HG03175 (cell line): ENCODE measurements around the gene SCN2B.

Experiments used
- ATAC-seq: cut with Tn5 transposase; IDR thresholded peaks from one replicate; pipeline ENCODE4 v1.9.1; 2021; ENCODE audit warnings: mild to moderate bottlenecking, moderate library complexity; ENCODE audit not compliant: unreplicated experiment

SCN2B gene

GRCh38 chr11:118175993-118176777, at the start of gene SCN2B:
Gene SCN2B, minus strand, starts transcription at chr11:118176639. Its CDS starts 208 bp downstream, at chr11:118176431.
- no peak for ATAC-seq

GRCh38 chr11:118224511-118225188, 48.2 kb upstream of the SCN2B start, which contains the start of gene JAML:
Gene JAML, minus strand, starts transcription at chr11:118225011. Its CDS starts 10,145 bp downstream, at chr11:118214866.
- ATAC-seq: no peak

- no peak for ATAC-seq
Measured at GRCh38 chr11:118223992-118224391, 47.6 kb upstream of the SCN2B start.

- ATAC-seq: no peak
Measured at GRCh38 chr11:118223570-118223969, 47.1 kb upstream of the SCN2B start.

- no peak for ATAC-seq
Measured at GRCh38 chr11:118222437-118222836, 46.0 kb upstream of the SCN2B start.

- ATAC-seq: no peak
Measured at GRCh38 chr11:118221419-118221818, 45.0 kb upstream of the SCN2B start.

GRCh38 chr11:118219732-118220131, 43.3 kb upstream of the SCN2B start:
- ATAC-seq: no peak

GRCh38 chr11:118219244-118219643, 42.8 kb upstream of the SCN2B start:
- no peak for ATAC-seq

- no peak for ATAC-seq
Measured at GRCh38 chr11:118217575-118217974, 41.1 kb upstream of the SCN2B start.

GRCh38 chr11:118216621-118217481, 40.4 kb upstream of the SCN2B start:
- peak; percentile 46 for ATAC-seq

- no peak for ATAC-seq
Measured at GRCh38 chr11:118215765-118216164, 39.3 kb upstream of the SCN2B start.

GRCh38 chr11:118215262-118215661, 38.8 kb upstream of the SCN2B start:
- ATAC-seq: no peak

GRCh38 chr11:118214210-118214914, 37.9 kb upstream of the SCN2B start:
- ATAC-seq: peak; percentile 42

GRCh38 chr11:118213781-118214180, 37.3 kb upstream of the SCN2B start:
- no peak for ATAC-seq

GRCh38 chr11:118213201-118213600, 36.8 kb upstream of the SCN2B start:
- no peak for ATAC-seq

- ATAC-seq: no peak
Measured at GRCh38 chr11:118212781-118213191, 36.3 kb upstream of the SCN2B start.

GRCh38 chr11:118212131-118212725, 35.8 kb upstream of the SCN2B start:
- no peak for ATAC-seq

- ATAC-seq: no peak
Measured at GRCh38 chr11:118211006-118211405, 34.6 kb upstream of the SCN2B start.

- ATAC-seq: no peak
Measured at GRCh38 chr11:118210323-118210722, 33.9 kb upstream of the SCN2B start.

- no peak for ATAC-seq
Measured at GRCh38 chr11:118209033-118209432, 32.6 kb upstream of the SCN2B start.
